Measurements from ENCODE around the gene INPP5B. TPM values are rescaled to one million over a fixed set of nuclear protein-coding genes. Genes with fewer than 3 reads are reported as not detected.

The INPP5B gene
- total RNA-seq (10 to 100 TPM in 8 of 9 donors, 1 to 10 TPM in 1; 7.7 to 16.2 (median 13.1) TPM), polyA plus RNA-seq (10 to 100 TPM in 1 of 2 donors, 1 to 10 TPM in 1; 6.5 to 11.4 TPM)
- long read RNA-seq, donor 1, partial matches to known transcripts = 0 of 9 reads
- long read RNA-seq, donor 1, other reads (novel, unspliced or antisense) = 5 of 9 reads
- long read RNA-seq, donor 2, transcript INPP5B-205 (18 exons, 3,905 nt) = major isoform, 11 of 29 reads
- long read RNA-seq, donor 2, transcript INPP5B-203 (24 exons, 3,060 nt) = minor isoform, 5 of 29 reads
- long read RNA-seq, donor 2, partial matches to known transcripts = 2 of 29 reads
- long read RNA-seq, donor 2, other reads (novel, unspliced or antisense) = 11 of 29 reads
- long read RNA-seq, donor 3, partial matches to known transcripts = 1 of 4 reads
- long read RNA-seq, donor 3, other reads (novel, unspliced or antisense) = 1 of 4 reads

DNA sequence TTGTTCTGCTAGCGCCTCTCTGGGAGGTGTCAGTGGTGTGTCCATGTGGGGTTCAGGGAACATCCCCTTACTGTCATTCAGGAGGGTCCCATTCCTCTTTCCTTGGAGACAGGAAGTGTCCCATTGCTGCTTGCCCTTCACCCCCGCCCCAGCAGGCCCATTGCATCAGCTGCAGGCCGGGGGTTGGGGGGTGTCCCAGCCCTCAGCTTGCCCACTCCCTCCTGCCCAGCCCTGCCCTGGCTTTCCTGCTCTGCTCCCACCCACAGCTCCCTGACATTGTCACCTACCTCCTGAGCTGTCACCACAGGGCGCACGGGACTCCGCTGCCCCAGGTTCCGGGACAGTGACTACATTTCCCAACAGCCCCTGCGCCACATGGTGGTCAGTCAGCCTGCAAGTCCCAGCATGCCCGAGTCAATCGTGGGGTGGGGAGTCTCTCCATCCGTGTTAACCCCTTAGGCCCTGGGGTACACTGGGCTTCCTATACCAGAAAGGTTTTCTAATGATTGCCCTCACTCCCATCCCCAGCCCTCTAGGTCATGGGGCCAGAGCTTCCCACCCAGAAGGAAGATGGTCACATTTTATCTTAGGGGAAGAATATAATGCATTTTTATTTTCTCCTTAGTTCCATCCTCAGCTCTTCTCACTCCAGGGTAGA, at the start of gene INPP5B:
Gene INPP5B, minus strand, starts transcription at position 351 of the 658 bp plus-strand sequence. CDS start 745 bp downstream, outside the sequence.
- Histone ChIP-seq H3K27me3 (no peaks in the 10 kb centered on the region), H3K4me1 (peaks cover 0 to 30% (median 16%) of the 10 kb centered on the region in 12 donors), H3K27ac (peak within 1 kb of the TSS; percentile 13 to 95 (median 89)), H3K4me3 (peak within 1 kb of the TSS; percentile 50 to 94 (median 81)), H3K36me3 (peaks cover 0 to 36% (median 21%) of the 10 kb centered on the region in 9 donors), H3K9me3 (no peaks in the 10 kb centered on the region)
- intact Hi-C loops (cut with DNase I) = loop anchor here in 3 of 10 donors (5.0 to 10.0 kb wide), 2 partner anchors 40 to 52 kb away; no protein-coding TSS in a partner anchor
- ATAC-seq (peak; percentile 95 to 97 (median 96)), DNase-seq (peak; percentile 90 to 94 (median 92))
- TF ChIP-seq CTCF (IDR thresholded peaks at IDR 0.05) = peak in 4 of 12 donors; percentile 9 to 36 (median 22)
- TF ChIP-seq POLR2A (IDR thresholded peaks at IDR 0.05) = peak in 1 of 2 donors; percentile 53
- WGBS, 4 donors = 1 to 4% (median 3%) methylated on average over 10 to 11 of the region's 11 CpGs

DNA sequence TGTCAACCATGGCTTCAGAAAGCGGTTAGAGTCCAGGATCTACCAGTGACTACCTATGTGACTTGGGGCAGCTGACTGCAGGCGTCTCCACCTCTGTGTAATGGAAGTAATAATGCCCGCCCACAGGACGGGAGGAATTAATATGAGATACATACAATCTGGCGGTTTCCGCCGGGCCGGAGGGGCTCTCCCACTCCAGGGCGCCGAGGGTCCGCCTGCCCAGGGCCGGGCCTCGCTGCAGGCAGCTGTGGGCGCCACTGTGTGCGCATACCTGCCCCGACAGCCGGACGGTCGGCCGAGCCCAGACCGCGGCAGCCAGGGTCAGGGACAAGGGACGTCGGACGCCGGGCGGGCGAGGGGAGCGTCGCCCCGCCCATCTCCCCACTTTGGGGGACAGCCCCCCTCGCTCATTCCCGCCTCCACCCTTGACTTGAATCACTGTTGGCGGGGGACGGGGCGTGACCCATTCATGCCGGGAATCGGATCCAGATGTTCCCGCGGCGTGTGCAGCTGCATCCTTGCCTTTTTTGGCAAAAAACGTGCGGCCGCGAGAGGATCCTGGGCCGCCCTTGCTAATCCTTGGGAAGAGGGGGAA, 49.0 kb upstream of the INPP5B start:
- intact Hi-C loops (cut with DNase I) = loop anchor here in 1 of 10 donors (10.0 kb wide), 1 partner anchor 839 kb away; no protein-coding TSS in a partner anchor
- H3K9me3 ChIP-seq = no peaks in the 10 kb centered on the region
- DNase-seq = peak; percentile 80 to 91 (median 88)

DNA sequence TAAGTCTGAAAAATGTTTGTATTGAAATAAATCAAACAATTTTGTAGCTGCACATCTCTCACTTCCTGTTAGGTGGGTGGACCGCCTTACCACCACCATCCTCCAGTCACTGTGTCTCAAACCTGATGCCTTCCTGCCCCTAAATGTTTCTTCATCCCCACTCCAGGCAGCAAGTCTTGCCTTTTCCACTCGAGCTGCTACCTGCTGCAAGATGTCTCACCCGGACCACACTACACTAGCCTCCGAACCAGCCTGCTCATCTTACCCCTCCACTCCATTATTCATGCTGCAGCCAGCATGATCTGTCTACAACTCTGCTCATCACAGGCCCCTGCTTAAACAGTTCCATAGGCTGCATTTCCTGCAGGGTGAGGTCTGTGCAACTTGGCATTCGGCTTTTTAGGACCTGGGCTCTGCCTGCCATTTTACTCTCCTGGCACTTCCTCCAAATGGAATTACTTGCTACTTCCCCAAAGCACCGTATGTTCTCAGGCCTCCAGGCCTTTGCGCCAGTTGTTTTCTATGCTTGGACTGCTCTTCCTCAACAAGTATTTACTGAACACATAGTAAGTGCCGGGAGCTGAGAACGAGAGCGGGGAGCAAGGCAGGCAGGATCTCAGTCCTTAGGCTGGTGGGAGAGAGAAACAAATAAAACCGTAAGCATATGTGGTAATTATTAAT, 48.2 kb upstream of the INPP5B start:
- peaks cover 0 to 3% (median 0%) of the 10 kb centered on the region in 9 donors for H3K27me3 ChIP-seq
- no peaks in the 10 kb centered on the region for H3K9me3 ChIP-seq
- peaks cover 0 to 23% (median 17%) of the 10 kb centered on the region in 9 donors for H3K36me3 ChIP-seq
- WGBS, 4 donors = 70 to 83% (median 74%) methylated on average over 11 of the region's 11 CpGs
- no peak for TF ChIP-seq CTCF (IDR thresholded peaks at IDR 0.05)
- no peak for TF ChIP-seq POLR2A (IDR thresholded peaks at IDR 0.05)
- peaks cover 7 to 63% (median 40%) of the 10 kb centered on the region in 12 donors for H3K4me1 ChIP-seq
- intact Hi-C loops (cut with DNase I) = loop anchor here in 1 of 10 donors (10.0 kb wide), 1 partner anchor 840 kb away; no protein-coding TSS in a partner anchor
- ATAC-seq (no peak), DNase-seq (peak in 1 of 5 donors; percentile 37)
- H3K27ac ChIP-seq = peak overlapping the region in 10 of 12 donors; percentile 77 to 97 (median 84)
- H3K4me3 ChIP-seq = peak overlapping the region in 5 of 12 donors; percentile 52 to 64 (median 60)

More for the DNA sequence above, 49.0 kb upstream of the INPP5B start:
- Histone ChIP-seq H3K4me1 (peaks cover 8 to 64% (median 45%) of the 10 kb centered on the region in 12 donors), H3K27ac (peak overlapping the region; percentile 51 to 97 (median 83)), H3K27me3 (peaks cover 0 to 3% (median 0%) of the 10 kb centered on the region in 9 donors), H3K36me3 (peaks cover 0 to 23% (median 17%) of the 10 kb centered on the region in 9 donors), H3K4me3 (peak overlapping the region; percentile 37 to 64 (median 55))
- no peak for TF ChIP-seq CTCF (IDR thresholded peaks at IDR 0.05)
- TF ChIP-seq POLR2A (IDR thresholded peaks at IDR 0.05) = peak in 1 of 2 donors; percentile 47
- WGBS, 4 donors = 5 to 10% (median 7%) methylated on average over 16 to 46 of the region's 46 CpGs
- peak; percentile 59 to 75 (median 68) for ATAC-seq

All from heart left ventricle (tissue), 16 donors.